EL (cell line): Measurements from ENCODE around the gene CENPB.

ENCODE experiments used
- DNase-seq: peaks from one replicate; pipeline ENCODE4 v3.0.0-alpha.2; 2016

The CENPB gene

DNA sequence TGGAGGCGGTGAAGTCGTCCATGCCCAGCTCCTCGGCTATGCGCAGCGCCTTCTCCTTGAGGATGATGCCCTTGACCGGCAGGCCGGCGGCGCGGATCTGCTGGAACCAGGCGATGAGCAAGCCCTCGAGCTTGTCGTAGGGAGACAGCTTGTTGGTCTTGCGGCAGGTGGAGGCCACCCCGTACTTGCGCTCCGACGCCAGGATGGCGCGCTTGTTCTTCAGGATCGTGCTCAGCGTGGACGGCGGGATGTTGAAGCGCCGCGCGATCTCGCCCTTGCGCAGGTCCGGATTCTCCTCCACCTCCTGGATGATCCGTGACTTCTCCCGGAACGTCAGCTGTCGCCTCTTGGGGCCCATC lies 435 bp downstream of the CENPB start:
- DNase-seq = peak; percentile 57

DNA sequence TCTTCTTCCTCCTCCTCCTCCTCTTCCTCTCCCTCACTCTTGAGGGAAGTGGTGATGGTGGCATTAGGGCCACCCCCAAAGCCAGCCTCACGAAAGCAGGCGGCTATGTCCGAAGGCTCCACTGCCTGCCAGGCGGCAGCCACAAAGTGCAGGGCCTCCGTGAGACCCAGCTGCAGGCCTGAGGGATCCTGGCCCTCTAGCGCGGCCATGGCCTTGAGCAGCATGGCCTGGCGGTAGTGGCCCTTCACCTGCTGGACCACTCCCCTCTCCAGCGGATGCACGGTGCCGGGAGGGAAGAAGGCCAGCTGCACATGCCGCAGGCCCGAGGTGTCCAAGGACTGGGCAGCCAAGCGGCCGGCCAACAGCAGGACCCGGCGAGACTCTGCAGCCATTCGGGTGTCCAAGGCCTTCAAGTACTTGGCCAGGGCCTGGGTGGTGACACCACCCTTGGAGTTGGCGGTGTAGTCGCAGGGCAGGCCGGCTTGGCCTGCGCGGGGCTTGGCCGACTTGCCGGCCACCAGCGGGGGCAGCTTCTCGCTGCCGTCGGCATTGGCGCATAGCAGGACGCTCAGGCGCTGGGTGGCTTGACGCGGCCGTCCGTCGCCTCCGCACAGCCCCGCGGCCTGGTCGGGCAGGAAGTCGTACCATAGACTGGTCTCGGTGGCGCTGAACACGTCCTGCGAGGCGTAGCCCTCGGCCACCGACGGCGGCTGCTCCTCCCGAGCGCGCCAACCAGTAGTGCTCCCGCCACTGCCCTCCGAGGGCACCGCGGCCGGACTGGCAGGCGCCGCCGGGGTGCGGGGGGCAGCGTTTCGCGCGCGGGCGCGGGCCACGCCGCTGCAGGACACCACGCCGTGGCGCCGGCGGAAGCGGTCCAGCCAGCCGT lies 1.1 kb downstream of the CENPB start:
- DNase-seq = peak; percentile 49

DNA sequence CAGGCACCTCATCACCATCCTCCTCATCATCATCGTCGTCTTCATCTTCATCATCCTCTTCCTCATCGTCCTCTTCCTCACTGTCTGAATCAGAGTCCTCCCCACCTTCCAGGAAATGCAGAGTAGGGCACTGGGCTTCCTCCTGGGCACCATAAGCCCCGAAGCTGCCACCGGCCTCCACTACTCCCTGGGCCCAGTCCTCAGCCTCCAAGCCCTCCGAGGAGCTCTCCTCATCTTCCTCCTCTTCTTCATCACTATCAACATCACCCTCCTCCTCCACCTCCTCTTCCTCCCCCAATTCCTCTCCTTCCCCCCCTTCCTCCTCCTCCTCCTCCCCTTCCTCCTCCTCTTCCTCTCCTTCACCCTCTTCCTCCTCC lies 1.7 kb downstream of the CENPB start:
- DNase-seq = no peak

DNA sequence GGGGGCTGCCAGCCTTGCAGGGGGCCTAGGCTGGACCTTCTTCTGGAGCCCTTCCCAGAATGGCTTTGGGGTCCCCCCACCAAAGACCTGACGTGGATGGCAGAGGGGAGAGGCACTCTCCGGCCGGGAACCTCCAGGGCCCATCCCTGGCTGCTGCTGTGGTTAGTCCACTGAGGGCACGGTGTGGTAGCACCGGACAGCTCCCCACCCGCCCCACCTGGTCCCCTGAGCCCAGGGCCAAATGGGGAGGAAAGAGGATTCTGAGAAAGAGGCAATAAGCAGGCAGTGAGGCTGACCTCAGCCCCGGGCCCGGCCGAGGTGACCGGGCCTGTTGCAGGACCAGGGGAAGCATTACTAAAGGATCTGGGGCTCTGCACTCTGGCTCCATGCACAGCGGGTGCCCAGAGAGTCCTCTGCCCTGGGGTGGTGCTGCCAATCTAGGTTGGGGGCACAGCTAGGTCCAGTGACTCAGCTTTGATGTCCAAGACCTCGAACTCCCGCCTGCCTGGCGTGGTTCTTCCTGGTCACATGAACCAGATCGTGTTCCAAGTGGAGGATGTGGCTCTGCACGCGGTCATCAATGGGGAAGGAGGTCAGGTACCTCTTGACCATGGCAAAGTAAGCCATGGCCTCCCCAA lies 2.2 kb downstream of the CENPB start:
- peak; percentile 41 for DNase-seq

DNA sequence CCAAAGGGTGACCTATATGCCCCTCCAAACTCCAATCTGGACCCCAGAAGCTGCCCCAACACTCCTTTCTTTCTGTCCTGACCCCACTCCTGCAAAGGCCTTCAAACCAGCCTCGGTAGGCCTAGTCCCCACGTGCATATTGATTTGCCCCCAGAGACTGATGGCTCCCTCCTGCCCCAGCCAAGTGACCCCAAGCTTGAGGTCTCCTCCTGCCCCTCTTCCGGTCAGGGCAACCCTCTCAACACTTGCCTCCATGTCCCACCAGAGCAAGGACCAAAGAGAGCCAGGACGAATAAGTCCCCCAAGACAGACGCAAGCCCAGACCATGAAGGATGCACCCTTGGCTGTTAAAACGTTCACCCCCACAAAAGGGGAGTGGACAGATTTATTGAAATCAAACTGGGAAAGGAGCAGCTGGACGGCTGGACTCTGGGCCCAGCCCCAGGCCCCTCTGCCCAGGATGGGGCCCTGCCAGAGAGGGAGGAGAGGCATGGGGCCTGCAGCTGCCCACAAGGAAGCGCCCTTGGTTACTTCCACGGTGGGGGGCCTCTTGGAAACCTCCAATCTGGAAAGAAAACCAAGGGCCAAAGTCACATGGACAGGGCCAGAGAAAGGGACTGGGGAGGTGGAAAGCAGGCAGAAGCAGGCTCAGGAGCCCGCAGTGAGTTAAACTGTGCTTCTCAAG lies 2.9 kb downstream of the CENPB start:
- DNase-seq = no peak

DNA sequence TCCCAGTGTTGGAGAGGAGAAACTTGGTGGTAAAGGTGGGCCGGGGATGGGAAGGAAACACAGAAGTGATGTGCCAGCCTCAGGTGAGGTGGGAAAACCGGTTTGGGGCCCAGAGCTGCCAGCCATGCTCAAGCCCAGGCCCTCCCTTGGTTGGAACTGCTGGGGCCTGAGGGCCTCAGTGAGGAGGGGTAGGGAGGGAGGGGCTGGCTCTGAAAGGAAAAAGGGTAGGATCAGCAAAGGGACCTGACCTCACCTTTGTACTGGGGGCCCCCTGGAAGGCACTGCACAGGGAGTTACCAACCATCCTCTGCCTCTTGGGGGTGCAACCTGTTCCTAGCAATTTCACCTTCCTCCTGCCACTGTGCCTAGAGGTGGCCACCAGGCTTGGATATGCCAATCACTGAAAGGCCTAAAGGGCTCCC lies 3.5 kb downstream of the CENPB start:
- DNase-seq = no peak

DNA sequence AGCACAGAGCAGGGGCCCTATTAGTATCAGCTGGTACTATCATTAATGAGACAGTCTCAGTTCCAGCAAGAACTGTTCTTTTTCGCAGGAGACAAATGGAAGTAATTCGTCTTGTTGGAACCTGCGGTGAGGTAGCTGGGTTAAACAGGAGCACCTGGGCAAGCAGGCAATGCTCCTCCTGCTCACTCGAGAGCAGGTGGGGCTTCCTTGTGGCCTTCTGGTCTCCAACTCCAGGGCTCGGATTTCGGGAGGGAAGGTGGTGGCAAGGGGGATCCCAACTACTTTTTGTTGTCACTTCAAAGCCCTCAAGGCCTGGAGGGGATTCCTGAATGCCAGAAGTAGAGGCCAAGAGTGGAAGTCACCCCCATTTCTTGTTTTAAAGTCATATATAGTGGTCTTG lies 3.9 kb downstream of the CENPB start:
- DNase-seq = no peak

DNA sequence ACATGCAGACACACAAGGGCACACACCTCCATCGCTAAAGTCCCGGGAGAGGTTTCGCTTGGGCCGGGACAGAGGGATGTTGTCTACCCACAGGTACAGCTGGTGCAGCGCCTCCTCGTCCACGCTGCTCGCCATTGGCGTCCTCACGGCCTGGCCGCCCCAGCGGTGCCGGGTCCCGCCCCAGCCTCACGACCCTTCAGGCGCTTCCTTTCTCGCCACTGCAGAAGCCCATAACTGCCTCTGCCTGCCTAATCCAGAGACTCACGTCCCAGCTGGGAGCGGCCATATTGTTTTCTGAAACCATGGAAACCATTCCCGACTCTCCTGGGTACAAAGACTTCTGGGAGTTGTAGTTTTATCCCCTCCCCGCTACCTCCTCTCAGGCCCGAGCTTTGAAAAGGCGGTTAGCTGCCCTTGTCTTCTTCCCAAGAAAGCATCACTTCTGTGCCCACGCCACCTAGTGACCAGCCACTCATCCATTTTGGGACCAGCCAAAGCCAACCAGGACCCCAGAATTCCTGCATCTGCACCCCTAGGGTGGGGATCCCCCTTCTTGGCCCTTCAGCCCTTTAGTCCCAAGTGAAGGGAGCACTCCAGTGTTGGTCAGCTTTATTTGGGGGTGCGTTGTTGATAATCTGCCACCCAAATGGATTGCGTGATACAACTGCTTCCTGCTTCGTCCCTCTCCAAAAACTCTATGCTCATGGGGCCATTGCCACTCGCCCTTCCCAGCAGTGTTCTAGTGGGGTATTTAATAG lies 5.2 kb downstream of the CENPB start, which contains the start of gene SPEF1:
TSS of gene SPEF1 (minus strand) at position 296 of the 758 bp plus-strand sequence. CDS start at position 135, 161 bp downstream.
- DNase-seq = peak; percentile 97

DNA sequence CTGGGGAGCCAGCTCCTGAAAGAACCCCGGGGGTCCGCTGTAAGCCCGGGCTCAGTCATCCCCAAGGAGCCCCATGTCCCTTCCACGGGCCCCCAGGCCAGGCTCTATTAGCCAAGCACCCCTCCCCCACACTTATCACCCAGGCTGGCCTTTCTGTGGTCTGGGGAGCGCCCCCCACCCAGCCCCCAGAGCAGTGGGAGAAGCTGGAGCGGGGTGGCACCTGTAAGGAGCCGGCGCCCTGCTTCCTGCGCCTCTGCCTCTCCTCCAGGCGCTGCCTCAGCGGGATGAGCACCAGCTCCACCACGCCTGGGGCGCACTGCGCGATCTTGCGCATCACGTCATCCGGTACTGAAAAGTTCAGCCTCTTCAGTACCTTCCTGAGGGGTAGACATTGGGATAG lies 7.6 kb downstream of the CENPB start:
- DNase-seq = no peak

DNA sequence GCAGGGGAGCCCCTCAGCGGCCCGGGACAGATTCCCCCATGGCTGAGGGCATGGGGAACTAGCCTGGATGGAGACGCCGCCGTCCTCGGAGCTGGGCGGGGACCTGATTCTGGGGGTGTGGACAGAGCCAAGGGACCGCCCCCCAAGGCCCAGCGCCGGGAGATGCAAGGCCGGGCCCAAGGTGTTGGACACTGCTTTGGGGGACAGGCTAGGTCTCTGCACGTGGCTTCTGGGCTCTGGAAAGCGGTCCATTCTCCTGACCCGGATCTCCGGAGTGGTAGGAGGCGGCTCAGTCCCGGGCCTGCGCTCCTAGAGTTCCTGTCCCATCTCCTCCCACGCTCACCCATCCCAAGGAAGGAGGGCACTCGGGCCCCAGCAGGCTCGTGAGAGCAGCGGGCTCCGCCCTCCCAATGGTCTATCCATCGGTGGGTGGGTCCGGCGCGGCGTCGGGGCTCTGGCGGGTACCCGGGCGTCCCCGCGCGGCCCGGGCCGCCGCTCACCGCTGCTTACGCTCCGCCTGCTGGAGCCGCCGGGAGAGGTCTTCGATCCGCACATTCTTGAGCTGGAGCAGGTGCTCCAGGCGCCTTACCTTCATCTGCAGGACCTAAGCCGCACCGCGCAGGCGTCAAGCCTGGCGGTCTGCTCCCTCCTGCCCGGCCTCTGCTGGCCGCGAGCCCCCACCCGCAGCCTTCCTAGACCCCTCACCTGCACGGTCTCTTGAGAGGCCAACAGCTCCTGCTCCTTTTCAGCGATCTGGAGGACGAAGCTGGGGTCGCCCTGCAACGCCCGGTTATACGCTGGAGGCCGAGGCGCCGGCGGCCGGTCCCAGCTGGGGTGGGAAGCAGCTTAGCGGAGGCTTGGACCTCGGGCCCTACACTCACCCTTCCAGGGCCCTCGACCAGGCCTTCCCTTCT lies 8.6 kb downstream of the CENPB start:
- DNase-seq = peak; percentile 68

DNA sequence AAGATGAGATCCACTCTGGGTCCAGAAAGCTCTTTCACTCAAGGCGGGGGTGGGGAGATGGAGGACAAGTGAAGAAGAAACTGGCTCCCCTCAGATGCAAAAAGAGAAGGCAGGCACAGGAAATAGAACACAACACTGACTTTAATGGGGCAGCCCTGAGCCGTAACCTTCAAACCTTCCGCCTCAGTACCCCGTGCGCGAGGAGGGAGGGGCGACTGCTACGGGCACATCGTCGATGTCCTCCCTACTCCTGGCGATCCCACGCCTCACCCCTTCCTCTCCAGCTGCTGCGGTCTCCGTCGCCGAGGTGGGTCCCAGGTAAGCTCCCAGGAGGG lies 9.2 kb downstream of the CENPB start:
- no peak for DNase-seq

DNA sequence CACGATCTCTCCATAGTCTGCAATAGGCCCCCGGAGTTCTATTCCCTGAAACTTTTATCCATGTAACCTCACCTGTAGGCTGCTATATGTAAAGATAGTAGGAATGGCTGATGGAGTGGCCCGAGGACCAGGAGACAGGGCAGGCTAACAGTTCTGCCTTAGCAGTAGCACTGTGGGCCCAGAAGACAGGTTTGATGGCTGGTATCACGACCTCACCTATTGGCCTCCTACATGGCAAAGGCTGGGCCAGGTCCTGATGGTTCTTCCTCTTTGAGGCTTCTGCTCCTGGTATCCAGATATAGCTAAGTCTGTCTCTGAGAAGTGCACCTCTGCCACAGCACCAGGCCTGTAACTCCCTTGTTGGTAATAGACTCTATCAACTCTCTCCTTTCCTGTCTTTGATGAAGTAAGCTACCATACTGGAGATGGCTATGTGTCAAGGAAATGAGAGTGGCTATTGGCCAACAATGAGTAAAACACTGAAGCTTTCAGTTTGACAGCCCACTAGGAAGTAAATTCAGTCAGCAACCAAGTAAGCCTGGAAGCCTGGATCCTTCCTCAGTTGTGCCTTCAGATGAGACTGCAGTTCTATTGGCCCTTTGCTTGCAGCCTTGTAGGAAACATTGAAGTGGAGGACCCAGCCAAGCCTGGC lies 11.0 kb downstream of the CENPB start:
- DNase-seq = no peak

DNA sequence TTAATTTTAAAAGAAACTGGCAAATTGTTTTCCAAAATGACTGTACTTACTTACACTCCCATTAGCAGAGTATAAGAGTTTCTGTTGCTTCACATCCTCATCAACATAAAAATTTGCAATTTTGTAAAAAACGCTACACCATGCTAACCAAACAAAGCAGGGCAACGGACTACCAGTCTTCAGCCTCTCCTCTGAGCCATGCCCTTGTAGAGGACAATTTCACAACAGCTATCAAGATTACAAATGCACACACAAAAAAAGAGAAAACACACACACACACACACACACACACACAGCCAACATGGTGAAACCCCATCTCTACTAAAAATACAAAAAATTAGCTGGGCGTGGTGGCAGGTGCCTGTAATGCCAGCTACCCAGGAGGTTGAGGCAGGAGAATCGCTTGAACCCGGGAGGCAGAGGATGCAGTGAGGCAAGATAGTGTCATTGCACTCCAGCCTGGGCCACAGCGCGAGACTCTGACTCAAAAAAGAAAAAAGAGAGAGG lies 14.9 kb downstream of the CENPB start:
- DNase-seq = no peak

DNA sequence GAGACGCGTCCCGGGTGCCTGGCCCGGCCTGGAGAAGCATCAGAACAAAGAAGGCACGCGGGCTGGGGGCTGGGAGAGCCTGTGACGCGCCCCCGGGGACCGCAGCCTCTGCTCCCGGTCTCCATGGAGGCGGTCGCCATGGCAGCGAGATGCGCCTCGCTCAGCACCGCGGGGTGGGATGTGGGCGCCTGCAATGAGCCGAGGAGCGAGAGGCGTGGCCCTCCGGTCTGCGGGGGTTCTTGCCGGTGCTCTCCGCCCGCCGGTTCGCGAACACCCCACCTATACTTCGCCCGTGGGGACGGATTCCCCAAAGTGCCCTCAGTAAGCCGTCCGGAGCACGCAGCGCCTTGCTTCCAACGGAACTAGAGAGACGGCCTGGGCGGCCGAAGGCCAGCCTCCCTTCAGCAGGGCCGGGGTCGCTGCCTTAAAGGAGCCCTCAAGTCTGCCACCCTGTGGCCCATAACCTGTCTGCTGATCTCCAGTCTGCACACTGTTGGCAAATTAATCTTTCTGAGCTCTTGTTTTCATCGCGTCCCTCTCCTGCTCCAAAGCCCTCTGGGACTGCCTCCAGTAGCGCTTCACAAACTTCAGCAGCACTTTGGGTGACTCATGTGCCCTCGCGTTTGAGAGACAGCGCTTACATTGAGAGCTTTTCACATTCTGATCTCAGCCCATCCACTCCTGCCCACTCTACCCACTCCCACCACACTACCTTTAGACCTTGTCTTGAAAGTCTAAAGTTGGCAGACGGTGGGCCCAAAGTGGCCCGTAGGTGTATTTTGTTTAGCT lies 18.0 kb downstream of the CENPB start:
- peak; percentile 88 for DNase-seq

DNA sequence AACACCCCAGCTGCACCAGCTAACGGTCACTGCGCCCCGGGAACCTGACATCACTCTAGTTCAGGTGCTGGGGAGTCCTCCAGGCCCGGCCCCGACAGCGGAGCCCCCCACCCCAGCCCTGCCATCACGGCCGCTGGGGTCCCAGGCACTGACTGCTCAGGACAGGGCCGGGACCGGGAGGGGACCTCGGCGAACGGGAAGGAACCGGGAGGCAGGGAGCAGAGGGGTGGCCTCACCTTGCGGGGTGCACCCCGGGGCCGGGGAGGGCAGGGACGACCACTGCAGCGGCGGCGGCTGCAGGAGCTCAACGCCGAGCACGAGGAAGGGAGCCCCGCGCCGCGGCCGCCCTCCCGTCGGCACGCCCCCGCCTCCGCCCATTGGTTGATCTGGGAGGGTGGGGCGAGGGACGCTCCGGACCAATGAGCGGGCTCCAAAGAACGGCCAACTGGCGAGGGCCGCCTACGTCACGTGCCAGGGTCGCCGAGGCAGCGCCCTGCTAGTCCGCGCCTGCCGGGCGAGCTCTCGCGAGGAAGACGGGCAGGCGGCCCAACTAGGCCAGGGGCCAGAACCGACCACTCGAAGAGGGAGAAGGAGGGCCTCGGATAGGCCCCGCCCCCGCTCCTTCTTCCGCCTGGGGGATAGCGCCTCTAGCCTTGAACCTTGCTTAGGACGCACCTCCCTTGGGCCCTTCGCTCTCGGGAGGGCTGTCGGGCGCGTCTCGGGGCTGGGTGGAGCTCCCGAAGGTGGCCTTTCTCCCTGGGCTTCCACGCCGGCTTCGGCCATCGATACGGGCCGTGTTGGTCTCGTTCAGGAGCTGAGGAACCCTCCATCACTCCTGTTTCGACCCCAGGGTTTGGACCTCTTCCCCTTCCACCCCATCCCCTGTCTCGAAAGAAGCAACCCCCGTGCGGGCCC lies 18.9 kb downstream of the CENPB start, which contains the start of gene ADISSP:
TSS of gene ADISSP (minus strand) at position 327 of the 915 bp plus-strand sequence. CDS start 7,653 bp downstream, outside the sequence.
- peak; percentile 99 for DNase-seq

DNA sequence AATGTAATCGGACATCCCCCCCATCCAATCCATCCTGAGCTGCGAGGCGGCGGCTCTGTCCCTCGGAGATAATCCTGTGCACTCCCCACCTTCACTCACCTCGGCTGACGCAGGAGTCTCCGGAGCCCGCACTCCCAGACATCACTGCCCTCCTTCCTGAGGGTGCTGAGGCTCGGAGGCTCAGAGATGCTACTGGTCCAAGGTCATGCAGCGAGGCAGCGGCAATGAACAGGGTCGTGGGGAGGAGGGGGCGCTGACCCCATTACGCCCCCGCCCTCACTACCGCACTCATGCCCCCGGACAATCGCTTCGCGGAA lies 19.5 kb downstream of the CENPB start:
- DNase-seq = no peak

DNA sequence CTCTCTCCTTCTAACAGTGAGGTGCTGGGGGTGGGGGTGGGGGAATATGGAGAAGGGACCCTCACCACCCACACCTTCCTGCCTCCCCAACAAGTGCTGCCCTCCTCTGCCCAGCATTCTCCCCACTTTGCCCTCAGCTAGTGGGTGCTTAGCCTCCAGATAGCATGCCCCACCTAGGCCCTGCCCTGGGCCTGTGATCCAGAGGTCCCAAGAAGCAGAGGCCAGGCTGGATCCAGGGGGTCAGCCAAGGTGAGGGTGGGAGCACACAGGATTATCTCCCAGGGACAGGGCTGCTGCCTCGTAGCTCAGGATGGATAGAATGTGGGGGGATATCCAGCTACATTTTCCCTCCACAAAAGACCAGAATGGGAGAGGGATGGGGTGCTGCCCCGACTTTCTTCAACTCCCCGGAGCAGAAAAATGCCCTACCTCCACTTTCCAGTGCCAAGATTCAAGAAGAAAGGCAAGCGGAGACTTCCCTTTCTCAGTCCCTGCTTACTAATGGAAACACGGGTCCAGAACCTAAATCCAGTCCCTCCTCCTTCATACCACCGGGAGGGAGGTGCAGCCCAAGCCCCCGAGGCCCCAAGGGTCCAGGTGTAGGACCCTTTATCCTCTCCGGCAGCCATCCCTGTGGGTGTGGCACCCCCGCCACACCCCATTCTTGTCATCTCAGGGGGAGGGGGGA lies 20.0 kb downstream of the CENPB start:
- DNase-seq = no peak

DNA sequence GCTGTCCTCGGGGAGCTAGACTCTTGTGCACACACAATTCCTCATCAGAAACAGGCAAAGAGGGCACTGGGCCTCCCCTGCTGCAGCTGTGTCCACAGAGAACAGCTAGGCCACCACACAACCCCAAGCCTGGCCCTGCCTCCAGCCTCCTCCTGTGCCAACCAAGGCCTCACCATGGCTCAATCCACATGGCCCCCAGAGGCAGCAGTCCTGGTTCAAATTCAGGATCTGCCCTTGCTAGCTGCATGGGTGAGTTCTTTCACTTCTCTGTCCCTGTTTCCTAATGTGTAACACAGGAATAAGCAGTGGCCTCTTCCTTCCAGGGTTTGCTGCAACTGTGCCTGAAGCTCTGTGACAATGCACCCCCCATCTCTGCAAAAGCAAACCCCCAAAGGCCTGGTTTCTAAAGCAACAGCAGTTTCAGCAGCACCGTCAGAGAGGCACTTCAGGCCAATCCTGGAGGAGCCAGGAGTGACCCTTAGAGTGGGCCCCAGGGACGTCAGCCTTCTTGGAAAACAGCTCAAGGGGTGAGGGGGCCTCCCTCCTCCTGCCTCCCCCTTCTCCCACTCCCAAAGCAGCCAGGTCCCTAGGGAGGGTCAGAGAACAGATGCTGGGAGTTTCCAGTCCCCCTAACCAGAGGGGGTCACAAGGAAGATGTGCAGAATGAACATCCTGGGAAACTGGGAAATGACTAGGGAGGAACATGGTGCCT lies 21.2 kb downstream of the CENPB start:
- no peak for DNase-seq
